Heart left ventricle (tissue), 16 donors: Measurements from ENCODE around the gene TXNDC15. TPM values are rescaled to one million over a fixed set of nuclear protein-coding genes. Genes with fewer than 3 reads are reported as not detected.

Experiments
- ATAC-seq, 4 donors: fragments of 200-7000 bp; cut with Tn5 transposase; one replicate each; pipeline ENCODE4 v1.9.1; 2020 to 2022; ENCODE audit warnings: moderate library complexity in 4 of 4, mild to moderate bottlenecking in 3 of 4, moderate number of reproducible peaks in 1 of 4
- DNase-seq, 5 donors: peaks; one replicate each; pipeline ENCODE4 v3.0.0-alpha.2; 2020
- H3K27ac ChIP-seq, 12 donors: fragments of 200-600 bp; sonication (generic) in 4 of 12; one replicate each; pipeline versions ENCODE4 v1.5.0 to v1.8.0; 2016 to 2022; ENCODE audit warnings: mild to moderate bottlenecking in 2 of 12
- H3K27me3 ChIP-seq, 9 donors: fragments of 200-600 bp; sonication (generic) in 2 of 9; one replicate each; pipeline versions ENCODE4 v1.5.1 to v1.8.0; 2016 to 2022; ENCODE audit warnings: mild to moderate bottlenecking in 3 of 9
- H3K36me3 ChIP-seq, 9 donors: fragments of 200-600 bp; sonication (generic) in 2 of 9; one replicate each; pipeline versions ENCODE4 v1.5.0 to v1.8.0; 2018 to 2022; ENCODE audit warnings: mild to moderate bottlenecking in 2 of 9
- H3K4me1 ChIP-seq, 12 donors: fragments of 200-600 bp; sonication (generic) in 4 of 12; one replicate each; pipeline versions ENCODE4 v1.5.0 to v1.8.0; 2016 to 2022; ENCODE audit warnings: mild to moderate bottlenecking in 3 of 12
- H3K4me3 ChIP-seq, 12 donors: fragments of 200-600 bp; sonication (generic) in 4 of 12; one replicate each; pipeline versions ENCODE4 v1.5.0 to v1.8.0; 2017 to 2022; ENCODE audit warnings: mild to moderate bottlenecking in 9 of 12, moderate library complexity in 4 of 12
- H3K9me3 ChIP-seq, 12 donors: fragments of 200-600 bp; sonication (generic) in 4 of 12; one replicate each; pipeline versions ENCODE4 v1.5.0 to v1.8.0; 2016 to 2022; ENCODE audit warnings: mild to moderate bottlenecking in 1 of 12
- CTCF ChIP-seq, 12 donors: fragments of 200-600 bp; sonication (generic) in 4 of 12; IDR thresholded peaks; one replicate each; pipeline versions ENCODE4 v1.5.0 to v1.8.0; 2018 to 2022; ENCODE audit warnings: antibody characterized with exemption in 12 of 12, mild to moderate bottlenecking in 5 of 12
- POLR2A ChIP-seq, 2 donors: fragments of 450-650 bp; IDR thresholded peaks; one replicate each; pipeline ENCODE4 v1.6.1; 2017; ENCODE audit warnings: antibody characterized with exemption in 2 of 2, mild to moderate bottlenecking in 2 of 2, moderate library complexity in 2 of 2
- WGBS, 4 donors: extraction: QIAGEN DNeasy Blood & Tissue Kit in 2 of 4; methylation state at CpG; one replicate each; pipeline versions ENCODE4 v1.1.5 to v1.1.7; 2013 to 2018; 5-methylcytosine and 5-hydroxymethylcytosine counted together
- intact Hi-C, 10 donors: fragments of 100-400 bp; cut with DNase I; formaldehyde crosslinking; loops; one replicate each; pipeline versions ENCODE4 v1.11.1 to v1.14.2; 2022
- polyA plus RNA-seq, 2 donors: library from polyadenylated mRNA; stranded (reverse); fragments of 200-250 nt; gene quantifications; one replicate each; pipeline ENCODE4 v1.2.3, GENCODE V29; 2013
- total RNA-seq, 9 donors: library from RNA; depleted of rRNA in 2 of 9; stranded (reverse); fragments of >200 nt in 2 of 9; fragmentation: NEBNext Ultra II Directional in 3 of 9; extraction: Animal tissue kit (Norgen Biotek cat#: 25700) in 3 of 9; gene quantifications; one replicate each; pipeline versions ENCODE4 v1.1.0 to v1.2.4, GENCODE V29; 2016 to 2023
- donor health status: ischemic (EF 13 %, LVEDD 7.1; RV severe dilation, severe dysfunction).
- donor health status: healthy with polysubstance abuse.
- donor health status: DM: no; HTN: yes; CAD: no.
- donor health status: DM: no; HTN: no; CAD: no.
- donor health status: ischemic (EF 25% LVEDD 6.9; RV normal size, moderate dysfunction).
- donor health status: ischemic (EF 25% LVEDD 5.7; RV mildly dilated, moderate dysfunction).
- donor health status: healthy.
- donor health status: DM: yes; HTN: yes; CAD: no.
- donor health status: ischemic (EF 35%, LVEDD 5.7; RV mildly dilated, moderate dysfunction).
- donor health status: nonischemic (EF 11% LVEDD 7.7; RV severe dilation, severe dysfunction).
- donor health status: DM: yes; HTN: yes; CAD: no.
- donor health status: PGD.
- donor health status: ischemic (EF 29% LVEDD 5.4; RV normal size, mild dysfunction).
- donor health status: nonischemic (EF 23%, LVEDD 6.1; RV moderate dilation, normal function).

TXNDC15 gene
- total and polyA plus RNA-seq, 11 donors = 38.4 to 129 (median 55.6) TPM

GRCh38 chr5:134920848-134921575 is 46.8 kb downstream of the TXNDC15 start:
- 70 to 86% (median 81%) methylated on average over 9 of the region's 9 CpGs for WGBS, 4 donors
- no peak for TF ChIP-seq POLR2A (IDR thresholded peaks at IDR 0.05)
- no peak for TF ChIP-seq CTCF (IDR thresholded peaks at IDR 0.05)
- no peak overlapping the region for H3K27ac ChIP-seq
- intact Hi-C loops = no loop called here
- no peaks in the 10 kb centered on the region for H3K9me3 ChIP-seq
- no peaks in the 10 kb centered on the region for H3K4me1 ChIP-seq
- H3K4me3 ChIP-seq = no peak overlapping the region
- ATAC-seq = no peak
- DNase-seq = no peak
- H3K36me3 ChIP-seq = peaks cover 0 to 36% (median 16%) of the 10 kb centered on the region in 9 donors
- no peaks in the 10 kb centered on the region for H3K27me3 ChIP-seq

- no peak for TF ChIP-seq POLR2A (IDR thresholded peaks at IDR 0.05)
- H3K4me3 ChIP-seq = no peak overlapping the region
- H3K36me3 ChIP-seq = peaks cover 0 to 60% (median 50%) of the 10 kb centered on the region in 9 donors
- WGBS, 4 donors = 97 to 99% (median 99%) methylated on average over 3 of the region's 3 CpGs
- no peaks in the 10 kb centered on the region for H3K9me3 ChIP-seq
- ATAC-seq (no peak), DNase-seq (no peak)
- no peaks in the 10 kb centered on the region for H3K27me3 ChIP-seq
- intact Hi-C loops = no loop called here
- H3K27ac ChIP-seq = no peak overlapping the region
- H3K4me1 ChIP-seq = no peaks in the 10 kb centered on the region
Observed at GRCh38 chr5:134932508-134932907, 58.3 kb downstream of the TXNDC15 start.

- WGBS, 4 donors = 93 to 96% (median 95%) methylated on average over 5 of the region's 5 CpGs
- Histone ChIP-seq H3K27me3 (no peaks in the 10 kb centered on the region), H3K27ac (no peak overlapping the region), H3K36me3 (peaks cover 0 to 68% (median 56%) of the 10 kb centered on the region in 9 donors), H3K4me3 (no peak overlapping the region), H3K9me3 (no peaks in the 10 kb centered on the region), H3K4me1 (no peaks in the 10 kb centered on the region)
- ATAC-seq = no peak
- intact Hi-C loops = no loop called here
- DNase-seq = no peak
- TF ChIP-seq POLR2A (IDR thresholded peaks at IDR 0.05) = no peak
- TF ChIP-seq CTCF (IDR thresholded peaks at IDR 0.05) = no peak
Observed at GRCh38 chr5:134934202-134934601, 60.0 kb downstream of the TXNDC15 start.

GRCh38 chr5:134935711-134936602 is 61.8 kb downstream of the TXNDC15 start:
- TF ChIP-seq POLR2A (IDR thresholded peaks at IDR 0.05) (no peak), CTCF (IDR thresholded peaks at IDR 0.05) (no peak)
- WGBS, 4 donors = 75 to 82% (median 81%) methylated on average over 12 of the region's 12 CpGs
- Histone ChIP-seq H3K4me1 (no peaks in the 10 kb centered on the region), H3K4me3 (no peak overlapping the region), H3K9me3 (no peaks in the 10 kb centered on the region), H3K36me3 (peaks cover 0 to 67% (median 40%) of the 10 kb centered on the region in 9 donors), H3K27ac (no peak overlapping the region), H3K27me3 (no peaks in the 10 kb centered on the region)
- intact Hi-C loops = no loop called here
- ATAC-seq (no peak), DNase-seq (no peak)
